ENCODE measurements around the gene OR1K1.
"Not testable (repeated sequence)": the region's sequence is repeated elsewhere in the genome, so short reads cannot be mapped to it uniquely, and the experiment has no call there.

Gene OR1K1

DNA sequence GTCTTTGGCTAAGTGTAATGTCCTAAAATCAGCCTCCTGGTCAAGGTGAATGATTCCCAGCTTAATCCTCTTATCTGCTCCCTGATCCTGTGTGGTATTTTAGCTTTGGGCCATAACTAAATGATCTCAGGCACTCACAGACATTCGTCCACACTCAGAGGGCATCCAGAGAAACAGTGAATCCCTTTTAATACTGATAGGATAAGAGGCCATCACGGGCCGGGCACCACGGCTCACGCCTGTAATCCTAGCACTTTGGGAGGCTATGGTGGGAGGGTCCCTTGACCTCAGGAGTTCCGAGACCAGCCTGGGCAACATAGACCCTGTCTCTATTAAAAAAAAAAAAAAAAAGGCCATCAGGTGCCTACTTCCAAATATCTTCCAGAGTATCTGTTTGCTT, 22.1 kb downstream of the OR1K1 start:
- no peak overlapping the region for H3K4me3 ChIP-seq (ENCODE audit: low read depth, low read length)
- in situ Hi-C loops (cut with HindIII; ENCODE audit: low pct_ligation_motif_present, low sequenced_read_pairs) = no loop called here
- H3K36me3 ChIP-seq (replicated peaks) = peaks cover 12% of the 10 kb centered on the region

DNA sequence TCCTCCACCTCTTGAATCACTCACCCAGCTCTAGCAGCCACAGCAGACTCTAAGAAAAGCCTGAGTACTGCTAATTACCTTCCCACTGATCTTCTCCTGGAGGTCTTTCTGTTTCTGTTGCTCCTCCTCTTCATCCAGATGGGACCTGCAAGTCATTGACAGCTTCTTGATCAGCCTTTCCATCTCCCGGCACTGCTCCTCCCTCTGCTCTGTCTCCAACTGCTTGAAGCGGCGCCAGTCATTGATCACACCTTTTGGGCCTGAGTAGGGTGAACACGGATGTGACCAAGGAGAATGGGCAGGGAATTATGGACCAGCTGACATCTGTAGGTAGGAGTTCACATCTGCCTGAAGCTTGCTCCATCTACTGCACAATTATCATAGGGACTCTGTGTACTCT, 23.0 kb downstream of the OR1K1 start:
- TF ChIP-seq, protein P1, sequence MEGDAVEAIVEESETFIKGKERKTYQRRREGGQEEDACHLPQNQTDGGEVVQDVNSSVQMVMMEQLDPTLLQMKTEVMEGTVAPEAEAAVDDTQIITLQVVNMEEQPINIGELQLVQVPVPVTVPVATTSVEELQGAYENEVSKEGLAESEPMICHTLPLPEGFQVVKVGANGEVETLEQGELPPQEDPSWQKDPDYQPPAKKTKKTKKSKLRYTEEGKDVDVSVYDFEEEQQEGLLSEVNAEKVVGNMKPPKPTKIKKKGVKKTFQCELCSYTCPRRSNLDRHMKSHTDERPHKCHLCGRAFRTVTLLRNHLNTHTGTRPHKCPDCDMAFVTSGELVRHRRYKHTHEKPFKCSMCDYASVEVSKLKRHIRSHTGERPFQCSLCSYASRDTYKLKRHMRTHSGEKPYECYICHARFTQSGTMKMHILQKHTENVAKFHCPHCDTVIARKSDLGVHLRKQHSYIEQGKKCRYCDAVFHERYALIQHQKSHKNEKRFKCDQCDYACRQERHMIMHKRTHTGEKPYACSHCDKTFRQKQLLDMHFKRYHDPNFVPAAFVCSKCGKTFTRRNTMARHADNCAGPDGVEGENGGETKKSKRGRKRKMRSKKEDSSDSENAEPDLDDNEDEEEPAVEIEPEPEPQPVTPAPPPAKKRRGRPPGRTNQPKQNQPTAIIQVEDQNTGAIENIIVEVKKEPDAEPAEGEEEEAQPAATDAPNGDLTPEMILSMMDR (IDR thresholded peaks at IDR 0.05; ENCODE audit: low read depth, low read length, missing control alignments) = no peak
- Histone ChIP-seq H3K36me3 (replicated peaks) (peaks cover 12% of the 10 kb centered on the region), H3K4me3 (ENCODE audit: low read depth, low read length) (no peak overlapping the region), H3K27me3 (replicated peaks) (no peaks in the 10 kb centered on the region), H3K27ac (no peak overlapping the region)
- in situ Hi-C loops (cut with HindIII; ENCODE audit: low pct_ligation_motif_present, low sequenced_read_pairs) = no loop called here
- no peak for DNase-seq

More for the DNA sequence above, 22.1 kb downstream of the OR1K1 start:
- no peak overlapping the region for H3K27ac ChIP-seq
- TF ChIP-seq, protein P1 (IDR thresholded peaks at IDR 0.05; ENCODE audit: low read depth, low read length, missing control alignments) = no peak
- H3K27me3 ChIP-seq (replicated peaks) = no peaks in the 10 kb centered on the region
- DNase-seq = no peak

DNA sequence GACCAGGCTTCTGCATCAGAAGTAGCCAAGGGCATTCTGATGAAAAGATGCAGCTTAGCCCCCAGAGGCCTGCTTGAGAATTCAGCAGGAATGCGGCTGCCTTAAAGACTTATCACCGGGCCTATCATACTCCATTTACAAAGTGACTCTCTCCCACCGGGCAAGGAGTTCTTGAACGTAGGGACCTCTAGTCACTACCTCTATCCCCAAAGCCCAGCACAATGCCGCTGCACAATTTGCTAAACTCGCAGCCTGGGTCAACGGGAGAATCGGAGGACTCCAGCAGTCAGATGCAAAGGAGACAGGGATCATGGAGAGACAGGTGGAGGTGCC, 27.8 kb downstream of the OR1K1 start:
- peaks cover 7% of the 10 kb centered on the region for H3K36me3 ChIP-seq (replicated peaks)
- no peaks in the 10 kb centered on the region for H3K27me3 ChIP-seq (replicated peaks)
- H3K27ac ChIP-seq = peak overlapping the region; percentile 88
- TF ChIP-seq, protein P1 (IDR thresholded peaks at IDR 0.05; ENCODE audit: low read depth, low read length, missing control alignments) = no peak
- in situ Hi-C loops (cut with HindIII; ENCODE audit: low pct_ligation_motif_present, low sequenced_read_pairs) = no loop called here
- peak; percentile 51 for DNase-seq
- H3K4me3 ChIP-seq (ENCODE audit: low read depth, low read length) = peak overlapping the region; percentile 99

DNA sequence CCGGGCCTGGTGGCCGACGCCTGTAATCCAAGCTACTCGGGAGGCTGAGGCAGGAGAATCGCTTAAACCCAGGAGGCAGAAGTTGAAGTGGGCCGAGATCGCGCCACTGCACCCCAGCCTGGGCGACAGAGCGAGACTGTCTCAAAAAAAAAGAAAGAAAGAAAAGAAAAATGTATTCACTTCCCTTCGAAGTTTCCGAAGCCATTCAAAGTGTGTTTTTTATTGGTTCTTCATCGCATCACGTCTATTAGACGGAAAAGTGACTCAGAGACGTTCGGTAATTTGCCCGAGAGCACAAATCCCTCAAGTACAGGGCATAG, 29.0 kb downstream of the OR1K1 start:
- H3K27me3 ChIP-seq (replicated peaks); H3K36me3 ChIP-seq (replicated peaks); DNase-seq; in situ Hi-C loops (cut with HindIII; ENCODE audit: low pct_ligation_motif_present, low sequenced_read_pairs): not testable (repeated sequence)
- Histone ChIP-seq H3K27ac (peak overlapping the region; percentile 88), H3K4me3 (ENCODE audit: low read depth, low read length) (peak overlapping the region; percentile 99)

DNA sequence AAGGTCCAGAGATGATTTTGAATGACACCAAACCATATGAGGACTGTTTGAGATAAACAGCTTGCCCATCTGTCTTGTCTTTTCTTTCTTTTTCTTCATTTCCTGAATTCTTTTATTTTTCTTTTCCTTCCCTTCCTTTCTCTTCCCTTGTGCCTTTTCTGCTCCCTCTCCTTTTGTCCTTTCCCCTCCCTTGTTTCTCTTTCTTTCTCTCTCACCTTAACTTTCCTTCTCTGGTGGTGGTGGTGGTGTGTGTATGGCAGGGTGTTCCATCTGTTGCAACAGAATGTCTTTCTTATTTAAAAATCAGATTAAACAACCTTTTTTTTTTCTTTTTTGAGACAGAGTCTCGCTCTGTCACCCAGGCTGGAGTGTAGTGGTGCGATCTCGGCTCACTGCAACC, 32.3 kb downstream of the OR1K1 start:
- Histone ChIP-seq H3K27ac (no peak overlapping the region), H3K36me3 (replicated peaks) (no peaks in the 10 kb centered on the region), H3K4me3 (ENCODE audit: low read depth, low read length) (no peak overlapping the region), H3K27me3 (replicated peaks) (no peaks in the 10 kb centered on the region)
- TF ChIP-seq, protein P1 (IDR thresholded peaks at IDR 0.05; ENCODE audit: low read depth, low read length, missing control alignments) = no peak
- no peak for DNase-seq
- in situ Hi-C loops (cut with HindIII; ENCODE audit: low pct_ligation_motif_present, low sequenced_read_pairs) = no loop called here

DNA sequence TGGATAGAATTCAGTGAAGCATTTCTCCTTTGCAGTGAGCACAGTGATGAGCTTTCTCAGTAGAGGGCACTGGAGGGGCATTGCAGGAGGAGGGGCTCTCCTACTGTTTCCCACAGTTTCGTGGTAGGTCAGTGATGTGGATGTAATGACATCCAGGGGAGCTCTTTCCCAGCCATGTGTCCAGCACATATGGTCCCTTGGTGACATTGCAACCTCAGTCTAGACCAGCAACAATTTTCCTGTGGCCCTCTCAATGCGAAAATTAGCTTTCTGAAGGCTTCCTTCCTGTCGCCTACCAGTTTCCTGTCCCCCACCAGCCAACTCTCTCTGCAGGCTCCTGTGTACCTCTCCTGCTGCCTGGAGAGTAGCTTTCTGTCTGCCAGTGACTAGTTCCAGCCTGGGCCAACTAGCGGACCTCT, 35.4 kb downstream of the OR1K1 start:
- in situ Hi-C loops (cut with HindIII; ENCODE audit: low pct_ligation_motif_present, low sequenced_read_pairs) = no loop called here
- Histone ChIP-seq H3K36me3 (replicated peaks) (no peaks in the 10 kb centered on the region), H3K4me3 (ENCODE audit: low read depth, low read length) (no peak overlapping the region), H3K27ac (no peak overlapping the region), H3K27me3 (replicated peaks) (no peaks in the 10 kb centered on the region)
- no peak for DNase-seq
- TF ChIP-seq, protein P1 (IDR thresholded peaks at IDR 0.05; ENCODE audit: low read depth, low read length, missing control alignments) = peak; percentile 26
